HCT116 (cell line): ENCODE data around the gene TRPM3. TPM values are rescaled to one million over a fixed set of nuclear protein-coding genes. Genes with fewer than 3 reads are reported as not detected.

Experiments used
- ATAC-seq: fragments of 200-7000 bp; cut with Tn5 transposase; 2 replicates; pipeline ENCODE4 v1.9.1; 2020; ENCODE audit warnings: mild to moderate bottlenecking, moderate library complexity
- BruUV-seq: library from RNA; stranded (reverse); fragments of 400-500 nt; replicated peaks from 2 replicates; lab custom pipeline; 2021; lab: Mats Ljungman, UMichigan
- CTCF ChIA-PET: fragments of 300-600 bp; sonication (Branson Sonifier 250); formaldehyde crosslinking; loops from one replicate; lab custom pipeline; 2021; ENCODE audit warnings: antibody characterized with exemption; lab: Charles Lee
- POLR2A ChIA-PET: fragments of 300-600, 350-600 bp; sonication (Branson Sonifier 250); formaldehyde crosslinking; loops from one replicate; lab custom pipeline; 2021; ENCODE audit warnings: antibody characterized with exemption; lab: Charles Lee
- RAD21 ChIA-PET, 2 experiments: fragments of 300-600 bp; sonication (Branson Sonifier 250); formaldehyde crosslinking; loops; one replicate each; lab custom pipeline; 2023; ENCODE audit warnings: low total read pairs in 2 of 2; ENCODE audit not compliant: uncharacterized antibody in 2 of 2, unreplicated experiment in 2 of 2, low non-redundant PET in 1 of 2; lab: Charles Lee
- DNase-seq: peaks from one replicate; pipeline ENCODE4 v3.0.0-alpha.2; 2010; ENCODE audit warnings: low read depth, low spot score
- H2AFZ ChIP-seq: fragments of 200-600 bp; shearing (Covaris generic), sonication (generic); 2 replicates; pipeline ENCODE4 v1.6.1; 2017; ENCODE audit warnings: low read depth, mixed run types, mixed read lengths, antibody characterized with exemption, low read length; ENCODE audit not compliant: poor library complexity, severe bottlenecking
- H3K27ac ChIP-seq: 2 replicates; pipeline ENCODE4 v1.5.1; 2012; ENCODE audit warnings: low read depth, low read length
- H3K27me3 ChIP-seq: fragments of 200-600 bp; sonication (generic); 2 replicates; pipeline ENCODE4 v1.6.1; 2016; ENCODE audit warnings: mixed run types, low read length, mixed read lengths; ENCODE audit not compliant: insufficient read depth
- H3K36me3 ChIP-seq, 2 experiments: fragments of 200-500 bp in 1 of 2; fragments of 200-600 bp in 1 of 2; sonication (Bioruptor generic) in 1 of 2; sonication (generic) in 1 of 2; 2 replicates each; pipeline versions ENCODE4 v1.5.1 to v1.6.1; 2014 to 2016; ENCODE audit warnings: low read length in 2 of 2, inconsistent platforms in 1 of 2, mixed read lengths in 1 of 2, mixed run types in 1 of 2; ENCODE audit not compliant: insufficient read depth in 2 of 2, control insufficient read depth in 1 of 2
- H3K4me1 ChIP-seq, 2 experiments: fragments of 200-600 bp in 1 of 2; sonication (generic) in 1 of 2; 2 replicates each; pipeline versions ENCODE4 v1.5.1 to v1.6.1; 2012 to 2017; ENCODE audit warnings: low read length in 2 of 2, inconsistent platforms in 1 of 2, mild to moderate bottlenecking in 1 of 2, mixed read lengths in 1 of 2, mixed run types in 1 of 2, moderate library complexity in 1 of 2; ENCODE audit not compliant: insufficient read depth in 2 of 2, control insufficient read depth in 1 of 2
- H3K4me2 ChIP-seq: fragments of 200-600 bp; sonication (generic); 2 replicates; pipeline ENCODE4 v1.6.1; 2017; ENCODE audit warnings: mixed run types, low read length, mixed read lengths
- H3K4me3 ChIP-seq, 2 experiments: fragments of 200-600 bp in 1 of 2; sonication (generic) in 1 of 2; replicated peaks in 1 of 2; 2 replicates each; pipeline ENCODE4 v1.5.1; 2011 to 2016; ENCODE audit warnings: low read length in 2 of 2, control low read depth in 1 of 2, low read depth in 1 of 2, mild to moderate bottlenecking in 1 of 2, mixed read lengths in 1 of 2, mixed run types in 1 of 2
- H3K79me2 ChIP-seq: fragments of 200-600 bp; sonication (generic); 2 replicates; pipeline ENCODE4 v1.6.1; 2017; ENCODE audit warnings: mild to moderate bottlenecking, mixed run types, low read length, moderate library complexity, mixed read lengths; ENCODE audit not compliant: insufficient read depth
- H3K9ac ChIP-seq: fragments of 200-600 bp; sonication (generic); 2 replicates; pipeline ENCODE4 v1.6.1; 2016; ENCODE audit warnings: low read length, mixed read lengths
- H3K9me2 ChIP-seq: fragments of 200-600 bp; sonication (generic), shearing (Covaris generic); 2 replicates; pipeline ENCODE4 v1.6.1; 2017; ENCODE audit warnings: mixed run types, mild to moderate bottlenecking, moderate library complexity; ENCODE audit not compliant: insufficient read depth
- H3K9me3 ChIP-seq, 2 experiments: fragments of 200-500 bp in 1 of 2; fragments of 200-600 bp in 1 of 2; sonication (Bioruptor generic) in 1 of 2; sonication (generic) in 1 of 2; 2 replicates each; pipeline ENCODE4 v1.6.1; 2014 to 2017; ENCODE audit warnings: low read length in 2 of 2, mixed read lengths in 2 of 2, inconsistent platforms in 1 of 2, low read depth in 1 of 2, mild to moderate bottlenecking in 1 of 2, mixed run types in 1 of 2, moderate library complexity in 1 of 2; ENCODE audit not compliant: control insufficient read depth in 1 of 2, insufficient read depth in 1 of 2
- H4K20me1 ChIP-seq: fragments of 200-600 bp; sonication (generic), shearing (Covaris generic); 2 replicates; pipeline ENCODE4 v1.6.1; 2017; ENCODE audit warnings: mixed run types, mild to moderate bottlenecking, moderate library complexity; ENCODE audit not compliant: insufficient read depth
- ATF3 ChIP-seq: IDR thresholded peaks from 2 replicates; pipeline ENCODE4 v1.6.1; 2012
- CBX3 ChIP-seq: IDR thresholded peaks from 2 replicates; pipeline ENCODE4 v1.6.1; 2012; ENCODE audit warnings: low read depth
- CEBPB ChIP-seq: IDR thresholded peaks from 2 replicates; pipeline ENCODE4 v1.6.1; 2012; ENCODE audit warnings: low read depth
- EGR1 ChIP-seq: IDR thresholded peaks from 2 replicates; pipeline ENCODE4 v1.6.1; 2012; ENCODE audit warnings: low read depth
- EZH2 ChIP-seq: fragments of 200-600 bp; sonication (generic); IDR thresholded peaks from 2 replicates; pipeline ENCODE4 v1.6.1; 2017; ENCODE audit warnings: antibody characterized with exemption, mixed run types
- FOSL1 ChIP-seq: IDR thresholded peaks from 2 replicates; pipeline ENCODE4 v1.6.1; 2012; ENCODE audit warnings: low read depth
- JUND ChIP-seq: IDR thresholded peaks from 2 replicates; pipeline ENCODE4 v1.6.1; 2012
- MAX ChIP-seq: IDR thresholded peaks from 2 replicates; pipeline ENCODE4 v1.6.1; 2012
- RAD21 ChIP-seq: IDR thresholded peaks from 2 replicates; pipeline ENCODE4 v1.6.1; 2012; ENCODE audit warnings: low read depth, mild to moderate bottlenecking
- REST ChIP-seq: IDR thresholded peaks from 2 replicates; pipeline ENCODE4 v1.6.1; 2012; ENCODE audit warnings: low read depth
- SP1 ChIP-seq: IDR thresholded peaks from 2 replicates; pipeline ENCODE4 v1.6.1; 2012; ENCODE audit warnings: low read depth
- ZBTB33 ChIP-seq: IDR thresholded peaks from 2 replicates; pipeline ENCODE4 v1.6.1; 2011; ENCODE audit warnings: mild to moderate bottlenecking, low read length, moderate library complexity; ENCODE audit not compliant: insufficient replicate concordance; ENCODE audit errors: extremely low read depth
- ZFX ChIP-seq: fragments of 450-650 bp; IDR thresholded peaks from 2 replicates; pipeline ENCODE4 v1.6.1; 2017
- ZNF274 ChIP-seq: fragments of 200-500 bp; sonication (Bioruptor generic); IDR thresholded peaks from 2 replicates; pipeline ENCODE4 v1.6.1; 2014; ENCODE audit warnings: mild to moderate bottlenecking, low read depth, low read length, inconsistent platforms
- intact Hi-C: fragments of 100-400 bp; cut with micrococcal nuclease; formaldehyde crosslinking; loops from 2 replicates; pipeline ENCODE4 v1.10.0; 2022
- total RNA-seq: library from RNA; stranded (reverse); gene quantifications from one replicate; pipeline ENCODE4 v1.2.1, GENCODE V29; 2021; ENCODE audit not compliant: unreplicated experiment

Gene TRPM3
- total RNA-seq, 1 experiment from 2014 or later, result not detected

- no TSS peak for BruUV-seq
- H3K4me1 ChIP-seq, result no peaks in the 10 kb centered on the region
- H3K4me3 ChIP-seq, result no peak overlapping the region
- H3K4me2 ChIP-seq, result no peak overlapping the region
- ChIA-PET CTCF (no interaction called here), RAD21 (no interaction called here), POLR2A (no interaction called here)
- no peaks in the 10 kb centered on the region for H3K9me3 ChIP-seq
- no peaks in the 10 kb centered on the region for H3K79me2 ChIP-seq
- ATAC-seq, result no peak
- H2AFZ ChIP-seq, result no peak overlapping the region
- H4K20me1 ChIP-seq, result no peaks in the 10 kb centered on the region
- TF ChIP-seq ZNF274, result no peak
- no peak for TF ChIP-seq EZH2
- TF ChIP-seq MAX, result no peak
- TF ChIP-seq FOSL1, result no peak
- TF ChIP-seq JUND, result no peak
- H3K27ac ChIP-seq, result no peak overlapping the region
- intact Hi-C loops, result no loop called here
- peaks cover 40% of the 10 kb centered on the region for H3K27me3 ChIP-seq
- H3K9me2 ChIP-seq, result no peaks in the 10 kb centered on the region
- DNase-seq, result no peak
- H3K9ac ChIP-seq, result no peak overlapping the region
- no peaks in the 10 kb centered on the region for H3K36me3 ChIP-seq
Measured at GRCh38 chr9:70873506-70873905, 247.9 kb downstream of the TRPM3 start.

- no peak overlapping the region for H3K4me3 ChIP-seq
- no peak overlapping the region for H2AFZ ChIP-seq
- BruUV-seq, result no TSS peak
- ChIA-PET POLR2A (no interaction called here), CTCF (no interaction called here), RAD21 (no interaction called here)
- no peaks in the 10 kb centered on the region for H3K9me2 ChIP-seq
- no peaks in the 10 kb centered on the region for H4K20me1 ChIP-seq
- H3K27me3 ChIP-seq, result peaks cover 59% of the 10 kb centered on the region
- no peaks in the 10 kb centered on the region for H3K4me1 ChIP-seq
- H3K79me2 ChIP-seq, result no peaks in the 10 kb centered on the region
- no peaks in the 10 kb centered on the region for H3K36me3 ChIP-seq
- H3K4me2 ChIP-seq, result no peak overlapping the region
- ATAC-seq, result no peak
- H3K9me3 ChIP-seq, result no peaks in the 10 kb centered on the region
- no peak overlapping the region for H3K9ac ChIP-seq
- intact Hi-C loops, result no loop called here
- DNase-seq, result no peak
- H3K27ac ChIP-seq, result no peak overlapping the region
- no peak for TF ChIP-seq EGR1
- no peak for TF ChIP-seq ATF3
- TF ChIP-seq CBX3, result no peak
- no peak for TF ChIP-seq ZFX
- no peak for TF ChIP-seq REST
- no peak for TF ChIP-seq CEBPB
- no peak for TF ChIP-seq ZNF274
- no peak for TF ChIP-seq SP1
- TF ChIP-seq RAD21, result no peak
- no peak for TF ChIP-seq ZBTB33
- no peak for TF ChIP-seq FOSL1
- no peak for TF ChIP-seq MAX
Measured at GRCh38 chr9:70868661-70869652, 252.5 kb downstream of the TRPM3 start.
